ENCODE measurements around the gene ACOX3.

ACOX3 gene

GRCh38 chr4:8316911-8317351 lies 123.6 kb downstream of the ACOX3 start:
- no peak for DNase-seq

Measured in T-helper 2 cell (primary cell).